Activated CD4-positive, CD25-positive, alpha-beta regulatory T cell treated with anti-CD3 and anti-CD28 coated beads, Interleukin-2, amount 50 U/mL, for 16 hours (primary cell): ENCODE data around the gene FAM47E.

Experiments
- DNase-seq: peaks from one replicate; pipeline ENCODE4 v3.0.0-alpha.2; 2020; ENCODE audit warnings: low read depth, low spot score

Gene FAM47E, protein sequence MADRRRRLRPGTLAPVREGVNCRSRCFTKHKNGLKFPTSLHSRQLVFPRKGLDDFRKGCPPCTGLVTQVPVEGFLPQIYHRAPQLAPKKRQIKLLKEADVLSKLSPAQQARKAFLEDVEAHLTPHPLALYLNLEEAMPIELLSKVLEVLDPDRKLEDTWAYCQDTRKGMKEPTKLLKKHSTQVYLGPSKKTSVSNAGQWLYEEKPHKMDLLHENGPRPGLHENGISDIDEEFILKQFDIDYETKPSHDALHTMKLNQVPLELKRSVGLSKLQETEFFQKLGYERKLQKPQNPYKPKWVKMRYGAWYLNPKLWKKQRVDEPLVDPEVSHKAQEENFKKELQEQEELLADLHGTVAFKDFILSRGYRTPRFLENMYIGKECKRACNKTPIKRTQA

DNA sequence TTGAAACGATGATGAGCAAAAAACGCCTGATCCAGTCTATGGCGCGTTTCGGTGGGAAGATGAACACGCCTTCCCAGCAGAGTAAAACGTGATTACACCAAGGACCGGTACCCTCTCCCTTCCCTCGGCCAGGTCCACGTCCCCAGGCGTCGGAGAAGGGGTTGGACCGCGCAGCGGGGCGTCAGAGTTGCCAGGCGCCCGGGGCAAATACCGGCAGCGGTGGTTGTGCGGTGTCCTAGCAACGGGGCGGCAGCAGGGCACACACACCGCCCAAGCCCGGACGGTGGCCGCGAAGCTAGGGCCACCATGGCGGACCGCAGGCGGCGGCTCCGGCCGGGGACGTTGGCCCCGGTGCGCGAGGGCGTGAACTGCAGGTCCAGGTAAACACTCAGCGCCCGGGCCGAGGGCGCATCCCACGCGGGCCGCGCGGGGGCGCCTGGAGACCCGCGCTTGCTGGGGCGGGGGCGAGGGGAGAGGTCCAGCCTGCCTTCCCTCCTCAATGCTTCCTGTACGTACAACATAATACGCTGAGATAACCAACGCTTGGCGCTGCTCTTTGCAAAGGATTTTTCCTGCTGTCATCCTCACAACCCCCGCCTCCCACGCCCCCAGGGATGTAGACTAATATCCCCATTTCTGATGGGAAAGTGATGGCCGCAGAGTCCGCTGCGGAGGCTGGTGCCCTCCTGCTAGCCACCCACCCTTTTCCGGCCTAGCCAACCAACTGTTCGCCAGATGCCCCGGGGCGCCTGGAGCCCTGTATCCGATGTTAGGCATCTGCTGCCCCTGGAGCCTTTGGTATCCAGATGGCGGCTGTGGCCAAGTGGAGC, at the start of gene FAM47E:
FAM47E (plus strand) TSS at position 281 of the 830 bp plus-strand sequence; CDS start at position 307, 26 bp downstream.
- DNase-seq: no peak

DNA sequence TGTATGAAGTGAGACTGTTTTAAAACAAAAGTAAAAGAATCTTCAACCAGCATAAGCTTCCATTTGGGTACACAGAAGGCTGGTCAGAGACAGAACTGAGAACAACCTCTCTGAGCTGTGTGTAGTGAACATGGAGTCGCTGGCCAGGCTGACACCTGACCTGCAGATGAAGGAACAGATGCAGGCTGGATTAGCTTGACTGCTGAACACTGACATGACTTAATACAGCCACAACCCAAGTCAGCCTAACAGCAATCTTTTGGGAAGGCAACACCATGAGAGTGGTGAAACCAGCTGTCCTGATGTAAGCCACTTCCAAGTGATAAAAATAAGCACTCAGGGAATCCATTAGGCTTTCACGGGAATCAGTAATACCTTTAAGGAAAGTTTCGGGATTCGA, 48.0 kb upstream of the FAM47E start:
- no peak for DNase-seq

DNA sequence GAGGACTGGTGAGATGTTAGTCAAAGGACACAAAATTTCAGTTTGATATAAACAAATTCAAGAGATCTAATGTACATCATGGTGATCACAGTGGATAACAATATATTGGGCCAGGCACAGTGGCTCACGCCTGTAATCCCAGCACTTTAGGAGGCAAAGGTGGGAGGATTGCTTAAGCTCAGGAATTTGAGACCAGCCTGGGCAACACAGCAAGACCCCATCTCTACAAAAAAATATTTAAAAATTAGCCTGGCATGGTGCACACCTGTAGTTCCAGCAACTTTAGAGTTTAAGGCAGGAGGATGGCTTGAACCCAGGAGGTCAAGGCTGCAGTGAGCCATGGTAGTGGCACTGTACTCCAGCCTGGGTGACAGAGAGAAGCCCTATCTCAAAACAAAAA, 46.6 kb upstream of the FAM47E start:
- DNase-seq: no peak

DNA sequence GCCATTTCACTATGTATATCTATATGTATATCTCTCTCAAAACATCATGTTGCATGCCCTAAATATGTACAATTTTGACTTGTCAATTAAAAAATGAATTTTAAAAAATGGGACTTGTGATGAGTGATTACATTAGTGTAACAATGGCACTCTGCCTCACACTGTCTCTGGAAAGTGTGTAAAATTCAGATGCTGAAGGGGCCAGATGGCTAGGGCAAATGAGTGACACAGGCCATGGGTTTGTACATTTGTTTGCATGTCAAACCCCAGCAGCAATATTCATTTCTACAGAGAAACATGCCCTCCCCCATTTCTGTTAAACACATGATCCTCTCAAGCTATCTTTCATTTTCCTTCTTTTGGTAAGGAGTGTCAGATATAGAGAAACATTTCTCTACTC, 46.0 kb upstream of the FAM47E start:
- no peak for DNase-seq

DNA sequence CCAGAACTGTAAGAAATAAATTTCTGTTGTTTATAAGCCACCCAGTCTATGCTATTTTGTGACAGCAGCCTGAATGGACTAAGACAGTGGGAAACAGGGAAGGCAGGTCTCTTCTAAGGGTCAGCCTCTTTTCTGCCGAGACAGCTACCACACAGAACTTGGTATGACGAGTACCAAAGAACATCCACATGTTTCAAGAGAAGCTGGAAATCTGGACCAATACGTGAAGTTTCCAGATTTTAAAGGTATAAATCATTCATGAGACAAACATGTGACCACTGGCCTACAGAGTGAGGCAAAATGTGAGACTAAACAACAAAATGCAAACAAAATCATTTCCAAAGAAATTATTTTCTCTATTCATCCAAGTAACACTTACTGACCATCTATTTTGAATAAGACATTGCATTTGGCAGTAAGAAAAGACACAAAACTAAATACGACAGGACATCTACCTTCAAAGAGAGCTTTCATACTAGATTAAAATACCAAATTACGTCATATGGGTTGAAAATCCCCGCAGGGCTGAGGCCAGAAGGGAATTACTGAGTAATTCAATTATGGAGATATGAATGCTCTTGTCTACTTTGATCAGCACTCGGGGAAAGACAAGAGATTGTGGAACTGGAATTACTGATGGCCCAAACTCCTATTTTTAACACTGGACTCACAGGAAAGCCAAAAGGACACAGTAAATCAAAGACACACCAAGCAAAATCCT, 45.1 kb upstream of the FAM47E start:
- no peak for DNase-seq

DNA sequence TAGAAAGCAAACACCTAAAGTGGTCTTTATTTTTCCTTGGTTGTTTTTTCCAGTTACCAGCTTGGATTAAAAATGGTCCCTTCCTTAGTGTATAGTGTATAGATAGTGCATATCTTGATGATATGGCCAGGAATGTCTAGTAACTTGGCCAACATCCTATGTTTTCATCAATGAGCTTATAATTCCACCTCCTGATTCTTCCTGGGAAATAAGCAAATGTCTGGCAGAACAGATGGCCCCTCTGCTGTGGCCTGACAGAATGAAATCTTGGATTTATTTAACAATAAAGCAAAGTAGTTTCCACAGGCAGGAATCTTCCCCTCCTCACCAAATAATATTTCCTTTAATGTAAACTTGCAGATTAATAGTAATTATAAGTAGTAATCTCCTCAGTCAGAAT, 44.0 kb upstream of the FAM47E start:
- no peak for DNase-seq

DNA sequence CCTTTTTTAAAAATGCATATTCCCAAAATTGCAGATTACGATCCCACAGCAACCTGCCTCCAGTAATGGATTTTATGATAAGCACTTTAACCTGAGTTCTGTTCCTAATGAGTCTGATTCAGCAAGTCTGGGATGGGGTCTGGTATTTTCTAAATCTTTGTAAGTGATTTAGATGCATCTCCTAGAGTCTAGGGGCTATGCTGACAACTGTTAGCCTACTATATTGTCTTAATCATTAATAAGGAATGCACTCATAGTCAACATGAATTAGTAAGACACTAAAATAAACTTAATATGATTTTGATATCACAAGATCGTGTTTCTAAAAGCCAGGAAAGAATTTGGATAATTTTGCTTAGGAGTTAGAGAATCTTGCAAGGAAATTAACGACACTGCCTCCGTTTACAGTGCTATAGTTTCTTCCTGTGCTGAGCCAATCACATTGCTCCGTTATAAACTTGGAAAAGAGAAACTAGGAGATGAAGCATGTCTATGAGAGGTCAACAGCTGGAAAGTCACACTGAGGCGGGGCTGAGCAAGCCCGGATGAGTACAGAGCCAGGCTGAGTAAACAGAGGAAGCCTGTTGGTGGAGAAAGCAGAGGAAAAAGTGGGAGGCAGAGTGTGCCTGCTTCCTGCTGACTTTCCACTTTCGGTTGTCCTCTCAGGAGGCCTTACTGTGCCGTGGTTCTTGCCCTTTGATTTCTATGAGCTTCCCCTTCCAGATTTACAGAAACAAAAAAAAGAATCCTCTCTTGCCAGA, 43.3 kb upstream of the FAM47E start:
- no peak for DNase-seq

DNA sequence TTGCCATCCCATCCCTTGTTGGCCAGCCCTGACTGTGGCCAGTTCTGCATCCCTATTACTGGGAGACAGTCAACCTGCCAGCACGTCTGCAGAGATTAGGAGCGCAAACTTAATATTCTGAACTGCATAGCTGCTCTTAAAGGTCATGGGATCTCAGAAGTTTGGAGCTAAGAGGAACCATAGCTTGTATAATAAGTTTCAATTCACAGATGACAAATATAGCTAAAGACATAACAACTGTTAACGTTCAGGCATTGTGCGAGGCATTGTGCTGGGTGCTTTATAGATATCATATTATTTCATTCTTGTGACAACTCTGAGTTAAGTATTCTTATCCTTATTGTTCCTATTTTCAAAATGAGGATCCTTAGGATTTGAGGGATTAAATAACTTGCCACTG, 41.6 kb upstream of the FAM47E start:
- DNase-seq: no peak

DNA sequence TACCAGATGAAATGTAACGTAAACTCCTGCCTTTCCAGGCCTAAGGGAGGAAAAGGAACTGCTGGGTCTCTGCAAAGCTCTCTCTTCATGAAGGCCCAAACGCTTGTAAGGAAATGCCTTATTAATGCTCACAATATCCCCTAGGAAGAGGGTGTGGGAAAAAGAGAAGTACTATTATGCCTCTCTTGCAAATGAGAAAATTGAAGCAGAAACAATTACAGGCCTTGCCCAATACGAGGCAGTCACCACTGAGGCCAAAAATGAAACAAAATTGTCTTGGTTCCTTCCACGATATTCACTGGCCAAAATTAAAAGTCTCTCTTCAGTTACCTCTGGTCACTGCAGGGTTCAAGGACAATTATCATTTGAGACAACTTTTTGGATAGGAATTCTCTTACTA, 41.1 kb upstream of the FAM47E start:
- no peak for DNase-seq

DNA sequence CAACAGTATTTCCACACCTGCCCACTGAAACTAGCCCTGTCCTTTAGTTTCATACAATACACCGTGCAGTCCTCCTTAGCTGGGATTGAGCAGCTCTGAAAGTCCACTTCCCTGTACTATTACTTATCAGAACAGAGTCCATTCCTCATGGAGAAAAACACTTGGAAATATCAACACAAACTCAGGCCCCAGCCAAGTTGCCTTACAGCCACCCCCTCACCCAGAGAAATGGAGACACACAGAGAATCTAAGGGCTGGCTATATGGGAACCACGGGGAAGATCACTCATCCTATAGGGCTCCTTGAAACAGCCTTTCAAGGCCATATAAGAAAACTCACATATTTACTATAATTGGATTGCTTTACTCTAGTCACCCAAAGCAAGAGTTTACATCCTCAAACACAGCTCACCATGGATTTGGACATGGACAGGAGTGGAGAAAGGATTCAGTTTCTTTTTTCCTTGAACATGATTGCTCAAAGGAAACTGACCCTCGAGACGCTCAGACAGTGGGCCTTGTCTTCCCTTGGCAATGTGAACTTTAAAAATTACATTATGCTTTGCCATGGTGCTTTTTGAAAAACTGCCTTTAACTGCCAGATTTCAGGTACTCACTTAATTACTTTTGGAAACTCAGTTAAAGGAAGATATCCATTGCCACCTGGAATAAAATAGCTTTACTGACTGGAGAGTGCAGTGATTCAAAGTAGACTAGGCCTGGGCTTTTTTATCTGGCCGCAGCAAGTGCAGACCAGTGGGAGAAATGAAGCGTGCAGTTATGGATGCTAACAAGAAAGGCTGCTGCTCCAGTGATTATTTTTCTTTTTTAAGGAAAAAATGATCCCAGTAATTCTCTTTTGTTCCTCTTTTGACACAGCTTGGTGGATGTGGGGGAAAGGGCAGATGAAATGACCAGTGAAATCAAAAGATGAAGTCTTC, 39.5 kb upstream of the FAM47E start:
- DNase-seq: no peak

DNA sequence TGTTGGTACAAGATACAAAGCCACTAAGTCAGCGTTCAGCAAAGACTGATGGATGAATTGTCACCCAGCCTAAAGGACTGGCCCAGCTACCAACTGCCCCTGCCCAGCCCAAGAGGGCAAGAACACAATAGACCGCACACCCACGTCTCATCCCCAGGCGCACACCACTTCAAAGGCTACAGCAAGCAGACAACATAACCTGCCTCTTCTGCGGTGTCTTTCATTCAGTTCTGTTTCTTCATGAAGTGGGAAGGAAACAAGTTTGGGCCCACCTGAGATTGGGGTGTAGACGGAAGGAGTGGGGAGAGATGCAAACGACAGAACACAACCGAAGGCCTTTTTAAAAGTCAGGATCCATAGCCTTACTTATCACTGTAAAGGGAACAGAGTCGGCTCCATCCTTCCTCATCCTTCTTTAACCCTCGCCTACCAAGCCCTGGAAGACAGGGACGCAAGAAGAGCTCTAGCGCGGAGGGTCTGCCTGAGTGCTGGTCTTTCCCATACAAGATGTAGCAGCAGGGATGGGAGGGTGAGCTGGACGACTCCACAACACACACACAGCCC, 38.6 kb upstream of the FAM47E start:
- DNase-seq: peak; percentile 11

DNA sequence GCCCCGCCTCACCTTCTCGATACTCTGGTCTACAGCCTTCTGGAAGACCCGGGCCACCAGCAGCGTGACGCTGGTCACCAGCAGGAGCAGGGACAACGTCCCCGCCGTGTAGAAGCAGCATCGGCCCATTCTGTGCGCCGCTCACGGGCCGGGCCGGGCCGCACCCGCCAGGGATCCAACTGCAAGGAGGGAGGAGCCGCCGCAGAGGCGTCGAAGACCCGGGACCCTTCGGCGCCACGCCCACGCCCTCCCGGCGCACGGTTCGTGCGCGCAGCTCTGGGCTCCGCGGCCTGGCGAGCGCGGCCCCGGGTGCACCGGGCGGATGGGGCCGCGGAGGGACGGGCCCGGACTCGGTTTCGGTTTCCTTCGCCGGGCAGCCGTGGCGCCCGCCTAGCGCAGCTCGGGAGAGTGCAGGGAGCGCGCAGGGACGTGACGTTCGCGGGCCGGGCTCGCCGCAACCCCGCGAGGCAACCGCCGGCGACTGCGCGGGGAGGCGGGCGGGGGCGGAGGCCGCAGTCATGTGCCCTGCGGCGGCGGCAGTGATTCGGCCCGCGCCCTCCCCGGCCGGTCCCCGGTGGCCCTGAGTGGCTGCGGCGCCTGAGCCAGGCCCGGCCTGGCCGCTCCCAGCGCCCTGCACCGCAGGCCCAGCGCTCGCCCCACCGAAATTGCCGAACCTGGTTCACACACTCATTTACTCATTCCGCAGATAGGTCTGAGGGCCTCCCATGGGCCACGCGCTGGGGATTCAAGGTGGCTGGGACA, 37.9 kb upstream of the FAM47E start, which contains the start of gene SCARB2:
SCARB2 (minus strand) TSS at position 410 of the 762 bp plus-strand sequence; CDS start at position 129, 281 bp downstream.
- DNase-seq: peak; percentile 40

DNA sequence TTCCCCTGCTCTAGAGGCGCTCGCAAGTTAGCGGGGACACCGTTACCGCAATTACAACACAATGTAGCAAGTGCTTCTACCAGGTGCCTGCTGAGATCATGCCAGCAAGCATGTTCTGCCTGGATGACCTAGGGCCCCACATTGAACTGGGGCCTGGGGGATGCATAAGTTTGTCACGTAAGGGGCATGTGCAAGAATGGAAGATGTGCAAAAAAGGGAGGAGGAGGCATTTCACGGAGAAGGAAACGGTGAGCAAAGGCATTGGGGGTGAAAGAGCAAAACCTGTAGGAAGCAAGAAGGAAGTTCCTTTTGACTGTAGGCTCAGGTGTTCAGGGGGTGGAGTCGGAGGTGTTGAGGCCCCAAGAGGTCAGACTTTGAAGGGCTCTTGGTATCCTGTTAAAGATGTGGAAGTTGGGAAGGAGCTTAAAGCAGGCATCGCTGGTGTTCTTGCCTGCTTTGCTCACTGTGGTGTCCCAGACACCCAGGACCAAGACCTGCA, 37.3 kb upstream of the FAM47E start:
- no peak for DNase-seq

DNA sequence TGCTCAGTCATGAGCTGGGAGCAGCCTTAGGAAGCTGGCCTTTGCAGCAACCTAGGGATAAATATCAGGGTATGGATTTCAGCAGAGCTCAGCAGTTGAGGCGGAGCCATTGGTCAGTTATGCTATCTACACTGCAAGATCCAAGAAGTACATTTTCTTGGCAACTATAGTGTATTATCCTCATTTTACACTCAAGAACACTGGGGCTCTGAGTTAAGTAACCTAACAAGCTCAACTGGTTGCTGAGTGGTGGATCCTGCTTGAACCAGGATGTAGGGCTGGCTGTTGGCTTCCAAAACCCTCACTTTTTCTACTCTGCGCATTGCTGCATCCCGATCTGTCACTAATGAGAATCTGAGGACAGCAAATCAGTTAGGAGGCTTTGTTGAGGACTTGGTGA, 36.4 kb upstream of the FAM47E start:
- no peak for DNase-seq

DNA sequence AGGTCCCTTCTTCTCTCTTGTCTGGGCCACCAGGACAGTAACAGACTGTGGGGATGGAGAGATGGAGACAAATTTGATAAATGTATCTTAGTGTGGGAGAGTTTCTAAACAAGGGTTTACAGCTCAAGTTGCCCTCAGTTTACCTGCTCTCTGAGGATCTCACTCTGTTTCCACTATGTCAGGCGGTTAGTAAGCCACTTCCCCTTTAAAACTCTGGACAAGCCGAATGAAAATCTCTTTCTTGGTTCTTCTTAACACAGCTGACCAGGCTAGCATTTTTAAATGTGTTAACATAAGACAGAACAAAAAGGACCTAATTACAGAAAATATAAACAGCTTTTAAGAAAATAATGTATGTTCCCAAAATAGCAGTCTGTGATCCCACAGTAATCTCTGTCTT, 35.0 kb upstream of the FAM47E start:
- DNase-seq: no peak

DNA sequence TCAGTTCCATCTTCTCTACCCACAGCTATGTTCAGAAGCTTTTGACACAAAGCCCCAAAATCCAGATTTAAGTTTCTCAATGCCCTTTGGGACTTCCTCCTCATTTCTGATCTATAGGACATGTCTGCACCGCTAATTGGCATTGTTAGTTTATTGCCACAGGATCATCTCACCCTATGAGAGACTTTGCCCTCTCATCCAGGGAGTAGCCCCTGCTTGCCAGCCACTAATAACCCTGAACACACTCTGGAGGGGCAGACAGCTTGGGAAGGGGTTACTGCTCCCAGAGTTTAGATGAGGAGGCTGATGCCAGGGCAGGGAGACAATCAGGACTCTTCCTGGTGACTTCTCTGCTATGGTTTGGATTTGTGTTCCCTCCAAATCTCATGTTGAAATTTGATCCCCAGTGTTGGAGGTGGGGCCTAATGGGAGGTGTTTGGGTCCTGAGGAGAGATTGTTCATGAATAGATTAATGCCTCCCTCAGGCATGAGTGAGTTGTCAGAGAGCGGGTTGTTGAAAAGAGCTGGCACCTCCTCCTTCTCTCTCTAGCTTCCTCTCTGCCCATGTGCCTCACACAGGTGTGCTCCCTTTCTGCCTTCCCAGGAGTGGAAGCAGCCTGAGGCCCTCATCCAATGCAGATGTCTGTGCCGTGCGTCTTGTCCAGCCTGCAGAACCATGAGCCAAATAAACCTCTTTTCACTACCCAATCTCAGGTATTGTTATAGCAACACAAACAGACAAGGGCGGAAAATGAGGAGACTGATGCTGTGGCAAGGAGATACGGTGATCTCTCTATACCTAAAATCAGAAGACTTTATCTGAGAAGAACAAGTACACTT, 34.3 kb upstream of the FAM47E start:
- DNase-seq: no peak

DNA sequence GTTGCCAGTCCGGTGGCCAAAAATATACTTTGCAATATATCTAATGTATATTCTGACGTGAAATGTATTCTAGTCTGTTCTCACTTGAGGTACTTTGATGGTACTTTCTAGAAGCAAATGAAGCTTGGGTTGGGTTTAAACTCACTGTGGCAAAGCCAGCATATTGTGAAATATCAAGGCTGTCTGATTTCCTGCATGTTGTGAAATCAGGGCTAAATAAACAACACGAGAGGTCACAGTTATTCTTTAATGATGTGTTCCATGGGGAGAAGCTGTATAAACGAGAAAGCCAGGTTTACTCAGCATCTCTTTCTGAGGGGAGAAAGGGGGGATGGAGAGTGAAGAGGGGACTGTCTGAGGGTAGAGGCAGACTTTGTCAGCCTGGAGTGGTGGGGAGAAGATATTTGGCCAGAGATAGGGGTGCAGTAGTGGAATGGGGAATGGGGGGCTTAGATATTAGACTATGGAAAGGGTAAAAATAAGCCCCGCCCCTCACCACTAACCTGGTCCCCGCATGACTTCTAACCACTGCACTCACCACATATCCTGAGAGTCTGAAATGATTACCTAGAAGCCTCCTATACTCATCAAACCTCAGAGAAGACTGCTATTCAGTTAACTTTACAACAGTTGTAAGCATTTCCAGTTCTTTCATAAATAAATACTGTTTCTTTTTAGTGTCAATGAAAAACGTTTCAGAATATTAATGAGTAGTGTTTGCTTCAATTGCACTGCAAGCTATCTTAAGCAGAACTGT, 32.0 kb upstream of the FAM47E start:
- no peak for DNase-seq
